SK-N-SH (cell line): ENCODE data around the gene FXR1. TPM values are rescaled to one million over a fixed set of nuclear protein-coding genes. Genes with fewer than 3 reads are reported as not detected.

Source experiments
- CTCF ChIA-PET: fragments of 300-600, 350-600 bp; formaldehyde crosslinking; extraction: SDS; loops from one replicate; lab custom pipeline; 2021; lab: Yijun Ruan, JAX
- POLR2A ChIA-PET: fragments of 350-600 bp; sonication (Branson Sonifier 250); formaldehyde crosslinking; extraction: SDS; loops from one replicate; lab custom pipeline; 2020; ENCODE audit warnings: antibody characterized with exemption, inconsistent platforms; lab: Yijun Ruan, JAX
- DNase-seq: peaks from one replicate; pipeline ENCODE4 v3.0.0; 2012
- H2AFZ ChIP-seq: fragments of 200-600 bp; sonication (generic); 2 replicates; pipeline ENCODE4 v1.8.1; 2016; ENCODE audit warnings: antibody characterized with exemption, mild to moderate bottlenecking, low read depth
- H3F3A ChIP-seq: fragments of 200-600 bp; sonication (generic); replicated peaks from 2 replicates; pipeline ENCODE3; 2016; ENCODE audit warnings: antibody characterized with exemption, mild to moderate bottlenecking; ENCODE audit not compliant: insufficient read depth
- H3K27ac ChIP-seq, 2 experiments: fragments of 200-500 bp in 1 of 2; fragments of 200-600 bp in 1 of 2; sonication (Bioruptor generic) in 1 of 2; sonication (generic), shearing (Covaris generic) in 1 of 2; 2 replicates each; pipeline versions ENCODE4 v1.5.1 to v1.6.1; 2014 to 2016; ENCODE audit warnings: low read depth in 2 of 2, inconsistent platforms in 1 of 2, low read length in 1 of 2, mild to moderate bottlenecking in 1 of 2, mixed read lengths in 1 of 2
- H3K27me3 ChIP-seq: fragments of 200-600 bp; sonication (generic), shearing (Covaris generic); 2 replicates; pipeline ENCODE4 v1.6.1; 2016; ENCODE audit warnings: mixed run types; ENCODE audit not compliant: insufficient read depth
- H3K36me3 ChIP-seq, 2 experiments: fragments of 200-500 bp in 1 of 2; fragments of 200-600 bp in 1 of 2; sonication (Bioruptor generic) in 1 of 2; sonication (generic) in 1 of 2; replicated peaks in 1 of 2; 2 replicates each; pipeline versions ENCODE3 to v1.5.1; 2014 to 2016; ENCODE audit warnings: low read length in 1 of 2, mild to moderate bottlenecking in 1 of 2; ENCODE audit not compliant: insufficient read depth in 2 of 2, control insufficient read depth in 1 of 2
- H3K4me1 ChIP-seq, 2 experiments: fragments of 200-500 bp in 1 of 2; fragments of 200-600 bp in 1 of 2; sonication (Bioruptor generic) in 1 of 2; sonication (generic), shearing (Covaris generic) in 1 of 2; 2 replicates each; pipeline versions ENCODE4 v1.5.1 to v1.6.1; 2014 to 2016; ENCODE audit warnings: low read depth in 1 of 2, low read length in 1 of 2, mixed run types in 1 of 2; ENCODE audit not compliant: insufficient read depth in 2 of 2, control insufficient read depth in 1 of 2
- H3K4me2 ChIP-seq: fragments of 200-600 bp; sonication (generic), shearing (Covaris generic); 2 replicates; pipeline ENCODE4 v1.6.1; 2017; ENCODE audit warnings: mixed run types
- H3K4me3 ChIP-seq, 2 experiments: fragments of 200-500 bp in 1 of 2; fragments of 200-600 bp in 1 of 2; sonication (Bioruptor generic) in 1 of 2; sonication (generic), shearing (Covaris generic) in 1 of 2; 2 replicates each; pipeline versions ENCODE4 v1.5.1 to v1.8.1; 2014 to 2016; ENCODE audit warnings: low read depth in 2 of 2, inconsistent platforms in 1 of 2, low read length in 1 of 2, mild to moderate bottlenecking in 1 of 2, mixed read lengths in 1 of 2, moderate library complexity in 1 of 2
- H3K79me2 ChIP-seq: fragments of 200-600 bp; sonication (generic); 2 replicates; pipeline ENCODE4 v1.8.1; 2017; ENCODE audit warnings: mild to moderate bottlenecking; ENCODE audit not compliant: insufficient read depth
- H3K9ac ChIP-seq: fragments of 200-600 bp; sonication (generic); 2 replicates; pipeline ENCODE4 v1.6.1; 2017; ENCODE audit warnings: mixed run types
- H3K9me2 ChIP-seq: fragments of 200-600 bp; sonication (generic); 2 replicates; pipeline ENCODE4 v1.6.1; 2017; ENCODE audit warnings: mixed run types
- H3K9me3 ChIP-seq: fragments of 200-600 bp; sonication (generic); 2 replicates; pipeline ENCODE4 v1.6.1; 2017; ENCODE audit warnings: mixed run types, mild to moderate bottlenecking, moderate library complexity
- H4K20me1 ChIP-seq: fragments of 200-600 bp; sonication (generic); 2 replicates; pipeline ENCODE4 v1.6.1; 2017; ENCODE audit warnings: mild to moderate bottlenecking, mixed run types; ENCODE audit not compliant: insufficient read depth
- ELF1 ChIP-seq: IDR thresholded peaks from 2 replicates; pipeline ENCODE4 v1.4.0; 2012
- EZH2phosphoT487 ChIP-seq: fragments of 200-600 bp; sonication (generic); IDR thresholded peaks from 2 replicates; pipeline ENCODE4 v1.6.1; 2017; ENCODE audit warnings: low read depth, mixed run types, mild to moderate bottlenecking, antibody characterized with exemption, moderate library complexity, borderline replicate concordance
- FOSL2 ChIP-seq: IDR thresholded peaks from 2 replicates; pipeline ENCODE4 v1.4.0; 2012; ENCODE audit warnings: low read depth, mild to moderate bottlenecking, moderate library complexity, borderline replicate concordance
- FOXJ3 ChIP-seq: sonication (generic); formaldehyde crosslinking; IDR thresholded peaks from 2 replicates; pipeline ENCODE4 v1.5.1; 2020; ENCODE audit warnings: mild to moderate bottlenecking, missing genetic modification reagents
- FOXM1 ChIP-seq: IDR thresholded peaks from 2 replicates; pipeline ENCODE4 v1.4.0; 2012; ENCODE audit warnings: low read depth, mild to moderate bottlenecking
- GATA2 ChIP-seq: sonication (generic); formaldehyde crosslinking; IDR thresholded peaks from 2 replicates; pipeline ENCODE4 v1.5.0; 2020; ENCODE audit warnings: mild to moderate bottlenecking, missing genetic modification reagents
- MEF2A ChIP-seq: IDR thresholded peaks from 2 replicates; pipeline ENCODE4 v1.4.0; 2012; ENCODE audit warnings: low read depth, borderline replicate concordance
- NFIC ChIP-seq: IDR thresholded peaks from 2 replicates; pipeline ENCODE4 v1.4.0; 2012; ENCODE audit warnings: borderline replicate concordance
- NRF1 ChIP-seq: IDR thresholded peaks from 2 replicates; pipeline ENCODE4 v1.6.1; 2012; ENCODE audit warnings: low read depth, mild to moderate bottlenecking, low read length
- RAD21 ChIP-seq: IDR thresholded peaks from 2 replicates; pipeline ENCODE4 v1.6.1; 2012; ENCODE audit warnings: mild to moderate bottlenecking, low read length
- RCOR1 ChIP-seq: fragments of 150-350 bp; IDR thresholded peaks from 2 replicates; pipeline ENCODE4 v1.6.1; 2017; ENCODE audit warnings: antibody characterized with exemption, low read length
- RXRA ChIP-seq: IDR thresholded peaks from 2 replicates; pipeline ENCODE4 v1.4.0; 2012; ENCODE audit warnings: low read depth, mild to moderate bottlenecking, borderline replicate concordance
- SMC3 ChIP-seq: IDR thresholded peaks from 2 replicates; pipeline ENCODE4 v1.6.1; 2012; ENCODE audit warnings: low read depth, low read length, improper control_type of control experiment
- TAF1 ChIP-seq: IDR thresholded peaks from 2 replicates; pipeline ENCODE4 v1.6.1; 2012; ENCODE audit warnings: low read depth, mild to moderate bottlenecking, low read length, moderate library complexity, borderline replicate concordance
- YY1 ChIP-seq: IDR thresholded peaks from 2 replicates; pipeline ENCODE4 v1.4.0; 2012; ENCODE audit warnings: low read depth, mild to moderate bottlenecking
- WGBS: methylation state at CpG from one replicate; pipeline ENCODE4 v1.1.6; 2017; ENCODE audit warnings: low lambda C conversion rate; 5-methylcytosine and 5-hydroxymethylcytosine counted together
- polyA plus RNA-seq, 3 experiments: library from polyadenylated mRNA; depleted of rRNA; stranded (reverse); fragments of >200 nt; gene quantifications; 2 replicates each; pipeline ENCODE4 v1.2.3, GENCODE V29; 2012
- TF ChIP-seq, protein P1 (sequence below): IDR thresholded peaks from 2 replicates; pipeline ENCODE4 v1.6.1; 2012; ENCODE audit warnings: mild to moderate bottlenecking, low read depth, low read length, moderate library complexity
- TF ChIP-seq, protein P2 (sequence below): fragments of 200-600 bp; sonication (generic); IDR thresholded peaks from 2 replicates; pipeline ENCODE4 v1.6.1; 2017; ENCODE audit warnings: antibody characterized with exemption, mild to moderate bottlenecking, moderate library complexity
- TF ChIP-seq, protein P3 (sequence below): IDR thresholded peaks from 2 replicates; pipeline ENCODE4; 2012
- TF ChIP-seq, protein P4 (sequence below): IDR thresholded peaks from 2 replicates; pipeline ENCODE4 v1.4.0; 2012; ENCODE audit warnings: low read depth
- TF ChIP-seq, protein P5 (sequence below): fragments of 150-350 bp; IDR thresholded peaks from 2 replicates; pipeline ENCODE4 v1.6.1; 2017; ENCODE audit warnings: antibody characterized with exemption, low read length, low read depth, borderline replicate concordance
- TF ChIP-seq, protein P6 (sequence below): IDR thresholded peaks from 2 replicates; pipeline ENCODE4 v1.4.0; 2012; ENCODE audit warnings: low read depth, borderline replicate concordance

Gene FXR1
- polyA plus RNA-seq, 1 of the 3 experiments (the other 2 are of a cell fraction): 114 TPM

DNA sequence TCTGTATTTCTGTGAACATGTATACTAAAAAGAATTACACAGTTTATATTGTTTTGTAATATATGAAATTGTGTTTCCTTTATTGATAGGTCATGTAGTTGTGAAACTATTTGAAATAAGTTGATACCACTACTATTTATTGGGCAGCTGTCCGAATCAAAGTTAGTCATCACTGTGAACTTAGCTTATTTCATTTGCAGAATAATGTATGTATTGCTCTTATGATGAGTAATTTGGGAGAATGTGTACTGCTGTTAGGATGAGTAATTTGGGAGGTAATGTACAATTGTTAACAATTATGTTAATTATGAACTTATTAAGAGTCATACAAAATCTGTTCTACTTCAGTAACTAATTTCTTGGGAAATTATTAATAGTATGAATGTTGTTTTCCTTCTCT is 22.2 kb downstream of the FXR1 start (continued):
- TF ChIP-seq, protein P1, sequence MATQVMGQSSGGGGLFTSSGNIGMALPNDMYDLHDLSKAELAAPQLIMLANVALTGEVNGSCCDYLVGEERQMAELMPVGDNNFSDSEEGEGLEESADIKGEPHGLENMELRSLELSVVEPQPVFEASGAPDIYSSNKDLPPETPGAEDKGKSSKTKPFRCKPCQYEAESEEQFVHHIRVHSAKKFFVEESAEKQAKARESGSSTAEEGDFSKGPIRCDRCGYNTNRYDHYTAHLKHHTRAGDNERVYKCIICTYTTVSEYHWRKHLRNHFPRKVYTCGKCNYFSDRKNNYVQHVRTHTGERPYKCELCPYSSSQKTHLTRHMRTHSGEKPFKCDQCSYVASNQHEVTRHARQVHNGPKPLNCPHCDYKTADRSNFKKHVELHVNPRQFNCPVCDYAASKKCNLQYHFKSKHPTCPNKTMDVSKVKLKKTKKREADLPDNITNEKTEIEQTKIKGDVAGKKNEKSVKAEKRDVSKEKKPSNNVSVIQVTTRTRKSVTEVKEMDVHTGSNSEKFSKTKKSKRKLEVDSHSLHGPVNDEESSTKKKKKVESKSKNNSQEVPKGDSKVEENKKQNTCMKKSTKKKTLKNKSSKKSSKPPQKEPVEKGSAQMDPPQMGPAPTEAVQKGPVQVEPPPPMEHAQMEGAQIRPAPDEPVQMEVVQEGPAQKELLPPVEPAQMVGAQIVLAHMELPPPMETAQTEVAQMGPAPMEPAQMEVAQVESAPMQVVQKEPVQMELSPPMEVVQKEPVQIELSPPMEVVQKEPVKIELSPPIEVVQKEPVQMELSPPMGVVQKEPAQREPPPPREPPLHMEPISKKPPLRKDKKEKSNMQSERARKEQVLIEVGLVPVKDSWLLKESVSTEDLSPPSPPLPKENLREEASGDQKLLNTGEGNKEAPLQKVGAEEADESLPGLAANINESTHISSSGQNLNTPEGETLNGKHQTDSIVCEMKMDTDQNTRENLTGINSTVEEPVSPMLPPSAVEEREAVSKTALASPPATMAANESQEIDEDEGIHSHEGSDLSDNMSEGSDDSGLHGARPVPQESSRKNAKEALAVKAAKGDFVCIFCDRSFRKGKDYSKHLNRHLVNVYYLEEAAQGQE: no peak
- TF ChIP-seq RAD21: no peak
- no peak for TF ChIP-seq FOSL2
- TF ChIP-seq FOXJ3 (CRISPR knock-in tag): no peak
- no peak for TF ChIP-seq ELF1
- no peak for TF ChIP-seq RXRA
- no peak for TF ChIP-seq NFIC
- TF ChIP-seq RCOR1: no peak

DNA sequence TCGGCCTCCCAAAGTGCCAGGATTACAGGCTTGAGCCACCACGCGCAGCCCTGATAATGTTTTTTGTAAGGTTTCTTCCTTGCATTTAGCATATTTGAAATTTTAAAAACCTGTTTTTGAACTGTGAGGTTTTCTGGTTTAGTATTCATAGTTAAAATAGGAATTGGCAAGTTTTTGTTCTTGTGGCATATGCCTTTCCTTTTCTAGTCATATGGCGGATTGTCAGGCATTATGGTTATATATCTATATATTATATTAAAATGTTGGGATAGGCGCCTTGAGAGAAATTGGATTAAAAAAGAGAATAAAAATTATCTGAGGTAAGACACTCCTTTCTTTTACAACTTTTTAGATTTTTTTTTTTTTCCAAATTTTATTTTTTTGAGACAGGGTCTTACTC is 28.4 kb downstream of the FXR1 start:
- H3K9me3 ChIP-seq: no peaks in the 10 kb centered on the region
- H3K27ac ChIP-seq: no peak overlapping the region
- H3K27me3 ChIP-seq: no peaks in the 10 kb centered on the region
- over 99% methylated on average over 5 of the region's 5 CpGs for WGBS
- H3K9ac ChIP-seq: no peak overlapping the region
- ChIA-PET POLR2A (no interaction called here), CTCF (no interaction called here)
- H3K4me2 ChIP-seq: no peak overlapping the region
- no peaks in the 10 kb centered on the region for H3F3A ChIP-seq
- no peaks in the 10 kb centered on the region for H3K9me2 ChIP-seq
- H3K4me1 ChIP-seq: no peaks in the 10 kb centered on the region
- peaks cover 10% of the 10 kb centered on the region; the same call in 1 of the 2 replicates for H4K20me1 ChIP-seq
- no peak for TF ChIP-seq YY1
- TF ChIP-seq, protein P2, sequence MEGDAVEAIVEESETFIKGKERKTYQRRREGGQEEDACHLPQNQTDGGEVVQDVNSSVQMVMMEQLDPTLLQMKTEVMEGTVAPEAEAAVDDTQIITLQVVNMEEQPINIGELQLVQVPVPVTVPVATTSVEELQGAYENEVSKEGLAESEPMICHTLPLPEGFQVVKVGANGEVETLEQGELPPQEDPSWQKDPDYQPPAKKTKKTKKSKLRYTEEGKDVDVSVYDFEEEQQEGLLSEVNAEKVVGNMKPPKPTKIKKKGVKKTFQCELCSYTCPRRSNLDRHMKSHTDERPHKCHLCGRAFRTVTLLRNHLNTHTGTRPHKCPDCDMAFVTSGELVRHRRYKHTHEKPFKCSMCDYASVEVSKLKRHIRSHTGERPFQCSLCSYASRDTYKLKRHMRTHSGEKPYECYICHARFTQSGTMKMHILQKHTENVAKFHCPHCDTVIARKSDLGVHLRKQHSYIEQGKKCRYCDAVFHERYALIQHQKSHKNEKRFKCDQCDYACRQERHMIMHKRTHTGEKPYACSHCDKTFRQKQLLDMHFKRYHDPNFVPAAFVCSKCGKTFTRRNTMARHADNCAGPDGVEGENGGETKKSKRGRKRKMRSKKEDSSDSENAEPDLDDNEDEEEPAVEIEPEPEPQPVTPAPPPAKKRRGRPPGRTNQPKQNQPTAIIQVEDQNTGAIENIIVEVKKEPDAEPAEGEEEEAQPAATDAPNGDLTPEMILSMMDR: no peak
- TF ChIP-seq GATA2: no peak
- TF ChIP-seq, protein P3, sequence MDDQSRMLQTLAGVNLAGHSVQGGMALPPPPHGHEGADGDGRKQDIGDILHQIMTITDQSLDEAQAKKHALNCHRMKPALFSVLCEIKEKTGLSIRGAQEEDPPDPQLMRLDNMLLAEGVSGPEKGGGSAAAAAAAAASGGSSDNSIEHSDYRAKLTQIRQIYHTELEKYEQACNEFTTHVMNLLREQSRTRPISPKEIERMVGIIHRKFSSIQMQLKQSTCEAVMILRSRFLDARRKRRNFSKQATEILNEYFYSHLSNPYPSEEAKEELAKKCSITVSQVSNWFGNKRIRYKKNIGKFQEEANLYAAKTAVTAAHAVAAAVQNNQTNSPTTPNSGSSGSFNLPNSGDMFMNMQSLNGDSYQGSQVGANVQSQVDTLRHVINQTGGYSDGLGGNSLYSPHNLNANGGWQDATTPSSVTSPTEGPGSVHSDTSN: no peak
- TF ChIP-seq, protein P4, sequence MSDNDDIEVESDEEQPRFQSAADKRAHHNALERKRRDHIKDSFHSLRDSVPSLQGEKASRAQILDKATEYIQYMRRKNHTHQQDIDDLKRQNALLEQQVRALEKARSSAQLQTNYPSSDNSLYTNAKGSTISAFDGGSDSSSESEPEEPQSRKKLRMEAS: no peak
- TF ChIP-seq NFIC: no peak
- no peak for TF ChIP-seq EZH2phosphoT487
- no peak for TF ChIP-seq SMC3
- no peak for TF ChIP-seq FOXM1
- TF ChIP-seq, protein P5, sequence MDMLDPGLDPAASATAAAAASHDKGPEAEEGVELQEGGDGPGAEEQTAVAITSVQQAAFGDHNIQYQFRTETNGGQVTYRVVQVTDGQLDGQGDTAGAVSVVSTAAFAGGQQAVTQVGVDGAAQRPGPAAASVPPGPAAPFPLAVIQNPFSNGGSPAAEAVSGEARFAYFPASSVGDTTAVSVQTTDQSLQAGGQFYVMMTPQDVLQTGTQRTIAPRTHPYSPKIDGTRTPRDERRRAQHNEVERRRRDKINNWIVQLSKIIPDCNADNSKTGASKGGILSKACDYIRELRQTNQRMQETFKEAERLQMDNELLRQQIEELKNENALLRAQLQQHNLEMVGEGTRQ: no peak
- TF ChIP-seq NRF1: no peak
- TF ChIP-seq, protein P6, sequence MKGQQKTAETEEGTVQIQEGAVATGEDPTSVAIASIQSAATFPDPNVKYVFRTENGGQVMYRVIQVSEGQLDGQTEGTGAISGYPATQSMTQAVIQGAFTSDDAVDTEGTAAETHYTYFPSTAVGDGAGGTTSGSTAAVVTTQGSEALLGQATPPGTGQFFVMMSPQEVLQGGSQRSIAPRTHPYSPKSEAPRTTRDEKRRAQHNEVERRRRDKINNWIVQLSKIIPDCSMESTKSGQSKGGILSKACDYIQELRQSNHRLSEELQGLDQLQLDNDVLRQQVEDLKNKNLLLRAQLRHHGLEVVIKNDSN: no peak
- no peak for TF ChIP-seq TAF1
- TF ChIP-seq MEF2A: no peak
- H3K79me2 ChIP-seq: peaks cover 99% of the 10 kb centered on the region
- H3K4me3 ChIP-seq: no peak overlapping the region
- peaks cover 27 to 58% of the 10 kb centered on the region in 2 experiments for H3K36me3 ChIP-seq
- no peak overlapping the region for H2AFZ ChIP-seq
- DNase-seq: no peak
